Stimulated activated CD4-positive, alpha-beta T cell treated with anti-CD3 and anti-CD28 coated beads, Interleukin-1b, Interleukin-23, amount 100 ng/mL, for 48 hours (primary cell): Measurements from ENCODE around the gene INPP5D.
"Not testable (repeated sequence)": the region's sequence is repeated elsewhere in the genome, so short reads cannot be mapped to it uniquely, and the experiment has no call there.

ENCODE experiments used
- DNase-seq: peaks from one replicate; pipeline ENCODE4 v3.0.0-alpha.2; 2020

Gene INPP5D

GRCh38 chr2:233099820-233100191, 39.7 kb downstream of the INPP5D start:
- not testable (repeated sequence) for DNase-seq

GRCh38 chr2:233100192-233100998, 40.3 kb downstream of the INPP5D start:
- DNase-seq, result peak; percentile 68

GRCh38 chr2:233101141-233101540, 41.0 kb downstream of the INPP5D start:
- no peak for DNase-seq

GRCh38 chr2:233101816-233102215, 41.7 kb downstream of the INPP5D start:
- no peak for DNase-seq

- DNase-seq, result no peak
These were observed 45.2 kb downstream of the INPP5D start for GRCh38 chr2:233105156-233105895.

- DNase-seq, result no peak
These were observed 45.8 kb downstream of the INPP5D start for GRCh38 chr2:233105930-233106329.

- no peak for DNase-seq
These were observed 46.9 kb downstream of the INPP5D start for GRCh38 chr2:233107011-233107410.

- no peak for DNase-seq
These were observed 47.7 kb downstream of the INPP5D start for GRCh38 chr2:233107831-233108300.

- DNase-seq, result no peak
These were observed 48.7 kb downstream of the INPP5D start for GRCh38 chr2:233108611-233109490.

GRCh38 chr2:233111427-233111826, 51.3 kb downstream of the INPP5D start:
- no peak for DNase-seq

GRCh38 chr2:233112329-233112728, 52.2 kb downstream of the INPP5D start:
- DNase-seq, result no peak

- no peak for DNase-seq
These were observed 52.8 kb downstream of the INPP5D start for GRCh38 chr2:233112776-233113452.

GRCh38 chr2:233114421-233114861, 54.3 kb downstream of the INPP5D start:
- DNase-seq, result no peak

- DNase-seq, result no peak
These were observed 55.0 kb downstream of the INPP5D start for GRCh38 chr2:233115121-233115520.

GRCh38 chr2:233115741-233116140, 55.6 kb downstream of the INPP5D start:
- DNase-seq, result no peak

GRCh38 chr2:233116946-233117345, 56.8 kb downstream of the INPP5D start:
- no peak for DNase-seq

GRCh38 chr2:233117351-233117750, 57.2 kb downstream of the INPP5D start:
- DNase-seq, result no peak

- no peak for DNase-seq
These were observed 57.9 kb downstream of the INPP5D start for GRCh38 chr2:233117811-233118647.

- DNase-seq, result no peak
These were observed 58.5 kb downstream of the INPP5D start for GRCh38 chr2:233118648-233119000.

- no peak for DNase-seq
These were observed 59.0 kb downstream of the INPP5D start for GRCh38 chr2:233119123-233119522.

GRCh38 chr2:233119806-233120205, 59.7 kb downstream of the INPP5D start:
- no peak for DNase-seq

- no peak for DNase-seq
These were observed 60.3 kb downstream of the INPP5D start for GRCh38 chr2:233120459-233120858.
